HK-2 (cell line): Measurements from ENCODE around the gene NDST1.
"Not testable (repeated sequence)": the region's sequence is repeated elsewhere in the genome, so short reads cannot be mapped to it uniquely, and the experiment has no call there.

Experiments used
- DNase-seq: peaks from one replicate; pipeline ENCODE4 v3.0.0-alpha.2; 2018; ENCODE audit not compliant: unreplicated experiment

NDST1 gene

DNA sequence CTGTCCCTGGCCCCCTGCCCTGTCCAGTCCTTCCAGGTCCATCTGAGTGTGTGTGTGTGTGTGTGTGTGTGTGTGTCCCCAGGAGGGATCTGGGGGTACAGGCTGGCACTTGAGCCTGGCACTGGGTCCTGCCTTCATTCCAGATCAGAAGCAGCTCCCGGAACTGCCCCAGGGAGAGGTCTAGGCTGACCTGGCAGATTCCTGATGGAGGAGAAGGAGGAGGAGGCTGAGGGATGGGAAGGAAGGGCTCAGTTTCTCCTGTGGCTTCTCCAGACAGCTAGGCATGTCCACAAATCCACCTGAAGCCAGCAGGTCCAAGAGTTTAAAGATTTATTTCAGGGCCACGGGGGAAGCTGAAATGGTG lies 328 bp downstream of the NDST1 start:
- DNase-seq, result no peak

DNA sequence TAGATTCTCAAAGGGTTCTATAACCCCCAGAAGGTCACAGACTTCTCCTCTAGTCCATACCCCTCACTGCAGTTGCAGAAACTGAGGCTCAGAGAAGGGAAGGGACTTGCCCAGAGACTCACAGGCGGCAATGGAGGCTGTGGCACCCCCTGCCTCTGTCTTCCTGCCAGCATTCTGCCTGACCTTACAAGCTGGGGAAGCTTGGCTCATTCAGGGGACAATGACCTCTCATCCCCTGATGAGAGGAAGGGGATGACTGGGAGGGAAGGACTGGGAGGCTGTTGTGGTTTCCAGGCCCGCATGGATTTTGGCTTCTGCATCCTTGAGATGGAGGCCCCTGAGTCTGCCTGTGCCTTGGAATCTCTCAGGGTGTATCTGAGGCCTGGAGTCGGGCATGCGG lies 897 bp downstream of the NDST1 start:
- DNase-seq, result no peak

DNA sequence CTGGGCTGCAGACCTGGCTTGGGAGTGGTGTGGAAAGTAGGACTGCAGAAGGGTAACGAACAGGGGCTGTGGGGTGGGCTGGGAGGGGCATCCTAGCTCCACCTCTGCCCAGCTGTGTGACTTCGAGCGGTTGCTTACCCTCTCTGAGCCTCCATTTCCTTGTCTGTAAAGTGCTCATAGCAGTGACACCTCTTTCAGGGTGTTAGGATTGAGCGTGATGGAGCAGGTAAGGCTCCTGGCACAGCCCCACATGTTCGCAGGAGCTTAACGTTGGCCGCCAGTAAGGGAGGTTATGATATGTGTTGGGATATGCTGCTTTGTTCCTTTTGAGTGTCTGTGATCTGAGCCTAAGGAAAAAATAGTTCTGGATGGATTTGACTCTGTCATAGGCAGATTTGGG lies 2.1 kb downstream of the NDST1 start:
- DNase-seq, result no peak

DNA sequence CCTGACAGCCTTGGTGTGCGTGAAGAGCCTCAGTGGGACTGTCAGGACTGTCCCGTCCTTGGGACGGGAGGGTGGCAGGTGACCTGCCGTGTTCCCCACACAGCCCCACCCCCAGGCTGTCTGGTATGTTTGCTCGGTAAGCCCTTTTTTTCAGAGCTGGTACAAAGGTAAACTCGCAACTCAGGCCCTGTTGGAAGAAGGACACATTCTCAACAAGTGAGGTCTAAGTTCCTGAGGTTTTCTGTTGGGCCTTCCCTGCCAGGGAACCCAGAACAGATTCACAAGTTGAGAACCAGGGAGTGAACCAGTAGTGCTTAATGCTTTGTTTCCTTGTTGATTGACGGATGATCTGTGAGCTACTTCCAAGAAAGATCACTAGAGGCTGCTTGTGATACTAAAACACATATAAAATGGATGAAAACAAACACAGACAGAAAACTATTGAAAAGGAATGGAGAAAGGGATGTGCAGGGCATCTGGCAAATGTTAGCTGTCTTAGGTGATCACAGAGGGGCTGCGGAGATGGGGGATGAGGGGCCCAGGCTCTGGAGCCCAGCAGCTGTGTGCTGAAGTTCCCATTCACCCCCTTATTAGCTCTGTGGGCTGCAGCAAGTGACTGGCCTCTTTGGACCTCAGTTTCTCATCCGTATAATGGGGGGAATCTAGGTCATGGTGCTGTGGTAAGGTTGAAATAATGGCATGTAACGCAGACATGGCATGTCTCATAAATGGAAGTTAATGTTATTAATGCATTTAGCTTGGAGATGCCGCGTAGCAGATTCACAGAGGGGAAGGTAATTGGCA lies 2.7 kb downstream of the NDST1 start:
- no peak for DNase-seq

DNA sequence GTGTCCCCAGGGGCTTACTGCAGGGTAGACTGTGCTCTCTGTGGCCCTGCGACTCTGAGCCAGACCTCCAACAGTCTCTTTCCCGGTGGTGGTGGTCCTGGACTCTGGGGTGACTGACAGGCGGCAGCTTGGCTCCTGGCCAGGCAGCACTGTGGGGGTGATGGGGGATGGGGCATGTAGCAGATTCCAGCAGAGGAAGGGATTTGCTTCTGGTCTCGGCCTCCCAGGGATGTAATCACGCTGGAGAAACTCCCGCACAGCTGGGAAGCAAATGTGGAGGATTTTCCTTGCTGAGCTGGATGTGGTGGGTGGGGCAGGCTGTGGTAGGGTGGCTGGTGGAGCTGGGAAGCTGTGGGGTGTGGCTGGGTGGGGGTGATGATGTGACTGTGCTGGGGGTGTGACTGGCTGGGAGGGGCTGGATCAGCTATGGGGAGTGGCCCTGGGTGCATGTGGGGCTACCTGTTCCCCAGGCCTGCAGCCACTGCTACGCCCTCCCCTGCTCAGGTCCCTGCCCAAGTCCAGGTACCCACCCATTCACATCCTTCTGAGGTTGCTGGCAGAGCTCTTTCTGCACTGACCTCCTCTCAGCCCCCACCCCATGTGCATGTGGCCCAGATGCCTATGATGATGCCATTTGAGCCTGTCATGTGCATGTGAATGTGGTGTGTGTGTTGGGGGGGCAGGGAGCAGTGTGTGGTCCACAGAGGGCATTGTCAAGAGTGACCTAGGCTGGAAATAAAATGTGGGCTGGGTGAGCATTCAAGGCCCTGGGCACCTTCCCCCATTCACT lies 3.8 kb downstream of the NDST1 start:
- peak; percentile 37 for DNase-seq

DNA sequence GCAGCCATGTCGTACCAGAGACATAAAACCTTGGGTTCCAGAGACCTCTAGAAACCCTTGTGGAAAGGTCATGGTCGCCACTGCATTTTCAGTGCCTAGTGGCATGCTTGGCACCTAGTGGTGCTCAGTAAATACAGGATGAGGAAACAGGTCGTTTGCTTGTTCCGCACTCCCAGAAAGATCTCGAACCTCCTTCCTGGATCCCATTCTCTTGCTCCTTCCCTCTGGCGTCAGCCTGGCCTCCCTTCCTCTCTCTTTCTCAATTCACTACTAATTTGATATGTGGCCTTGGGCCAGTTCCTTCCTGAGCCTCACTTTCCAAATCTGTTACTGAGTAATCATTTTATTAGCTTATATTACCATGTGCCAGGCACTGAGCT lies 4.4 kb downstream of the NDST1 start:
- DNase-seq, result no peak

DNA sequence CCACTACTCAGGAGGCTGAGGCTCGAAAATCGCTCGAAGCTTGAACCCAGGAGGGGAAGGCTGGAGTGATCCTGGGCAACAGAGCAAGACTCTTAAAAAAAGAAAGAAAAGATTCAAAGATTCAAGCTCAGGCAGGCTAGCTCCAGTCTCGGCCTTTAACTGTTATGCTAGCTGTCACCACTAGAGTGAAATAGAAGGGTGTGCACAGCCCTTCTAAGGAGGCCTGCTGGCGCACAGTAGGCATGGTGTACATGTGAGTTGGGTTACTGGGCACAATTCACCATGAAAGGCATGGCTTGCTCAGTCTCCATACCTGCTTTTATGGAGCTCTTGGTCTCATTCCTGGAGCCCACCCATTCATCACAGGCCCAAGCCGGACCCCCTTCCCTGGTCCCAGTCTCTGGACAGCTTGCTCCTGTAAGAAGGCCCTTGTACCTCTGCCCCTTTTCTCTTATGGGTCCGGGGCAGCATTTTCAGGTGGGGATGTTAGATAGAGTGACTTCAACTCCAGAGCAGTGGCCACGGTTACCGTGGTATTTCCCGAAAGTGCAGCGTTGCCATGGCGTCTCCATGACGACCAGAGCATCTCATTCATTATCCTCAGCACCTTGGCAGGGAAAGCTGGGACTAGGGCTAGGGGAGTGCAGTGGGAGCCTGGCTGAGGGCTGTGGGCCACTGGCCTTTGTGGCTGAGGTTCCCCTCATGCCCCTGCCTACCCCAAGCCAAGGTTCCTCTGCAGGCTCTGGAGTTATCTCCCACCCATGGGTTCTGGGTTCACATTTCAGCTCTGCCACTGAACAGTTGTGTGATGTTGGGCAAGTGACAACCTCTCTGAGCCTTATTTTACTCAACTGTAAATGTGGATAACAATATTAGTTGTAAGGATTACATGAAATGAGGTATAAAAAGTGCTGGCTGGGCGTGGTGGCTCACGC lies 5.7 kb downstream of the NDST1 start:
- no peak for DNase-seq

DNA sequence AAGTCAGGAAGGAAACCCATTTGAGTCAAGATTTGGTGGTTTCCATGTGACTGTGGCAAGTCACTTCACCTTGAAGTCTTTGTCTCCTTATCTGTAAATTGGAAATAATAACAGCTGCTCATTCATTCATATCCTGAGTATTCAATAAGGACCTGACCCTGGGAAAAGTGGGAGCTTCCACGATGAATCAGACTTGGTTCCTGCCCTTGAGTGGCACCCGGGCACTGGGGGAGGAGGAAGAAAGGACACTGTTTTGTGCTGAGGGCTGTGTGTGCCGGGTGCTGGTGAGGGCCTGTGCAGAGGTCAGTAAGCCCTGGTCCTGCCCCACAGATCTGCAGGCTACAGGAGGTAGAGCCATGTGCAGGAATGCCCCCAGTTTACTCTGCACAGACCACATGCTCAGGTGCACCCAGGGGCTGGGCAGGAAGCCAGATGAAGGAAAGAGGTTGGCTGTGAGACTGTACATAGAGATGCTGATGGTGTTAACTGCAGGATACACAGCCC lies 6.8 kb downstream of the NDST1 start:
- DNase-seq, result peak; percentile 69

DNA sequence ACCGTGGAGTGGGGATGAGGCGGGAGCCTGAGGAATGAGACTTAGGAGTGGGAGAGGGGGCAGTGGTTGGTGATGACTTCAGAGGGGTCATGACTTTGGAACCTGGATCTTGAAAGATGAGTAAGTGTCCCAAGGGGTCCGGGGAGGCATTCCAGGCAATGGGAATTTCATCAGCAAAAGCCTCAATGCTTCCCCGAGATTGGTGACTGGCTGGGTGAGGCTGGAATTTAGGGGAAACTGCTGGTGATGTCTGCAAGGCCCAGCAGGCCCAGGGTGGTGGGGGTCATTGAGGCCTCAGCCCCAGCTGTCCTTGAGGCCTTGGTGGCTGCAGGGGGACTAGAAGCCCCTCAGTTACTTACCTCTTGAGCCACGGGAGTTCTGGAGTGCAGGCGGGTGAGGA lies 7.5 kb downstream of the NDST1 start:
- peak; percentile 50 for DNase-seq

DNA sequence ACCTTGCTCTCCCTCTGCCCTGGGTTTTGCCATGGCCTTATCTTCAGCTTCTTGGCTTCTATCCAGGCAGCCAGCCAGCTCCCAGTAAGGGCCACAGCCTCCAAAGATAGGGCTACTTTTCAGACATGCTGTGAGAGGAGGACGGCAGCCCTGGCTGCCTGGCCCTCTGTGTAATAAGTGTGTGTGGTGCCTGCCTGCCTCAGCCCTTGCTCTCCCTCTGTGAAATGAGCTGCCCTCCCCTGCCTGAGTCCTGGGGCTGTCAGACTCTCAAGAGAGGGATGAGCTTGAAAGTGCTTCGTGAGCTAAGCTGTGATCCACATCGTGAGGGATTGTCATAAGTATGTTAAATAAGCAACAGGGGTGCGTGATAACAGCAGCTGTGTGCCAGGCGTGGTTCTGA lies 8.1 kb downstream of the NDST1 start:
- no peak for DNase-seq

DNA sequence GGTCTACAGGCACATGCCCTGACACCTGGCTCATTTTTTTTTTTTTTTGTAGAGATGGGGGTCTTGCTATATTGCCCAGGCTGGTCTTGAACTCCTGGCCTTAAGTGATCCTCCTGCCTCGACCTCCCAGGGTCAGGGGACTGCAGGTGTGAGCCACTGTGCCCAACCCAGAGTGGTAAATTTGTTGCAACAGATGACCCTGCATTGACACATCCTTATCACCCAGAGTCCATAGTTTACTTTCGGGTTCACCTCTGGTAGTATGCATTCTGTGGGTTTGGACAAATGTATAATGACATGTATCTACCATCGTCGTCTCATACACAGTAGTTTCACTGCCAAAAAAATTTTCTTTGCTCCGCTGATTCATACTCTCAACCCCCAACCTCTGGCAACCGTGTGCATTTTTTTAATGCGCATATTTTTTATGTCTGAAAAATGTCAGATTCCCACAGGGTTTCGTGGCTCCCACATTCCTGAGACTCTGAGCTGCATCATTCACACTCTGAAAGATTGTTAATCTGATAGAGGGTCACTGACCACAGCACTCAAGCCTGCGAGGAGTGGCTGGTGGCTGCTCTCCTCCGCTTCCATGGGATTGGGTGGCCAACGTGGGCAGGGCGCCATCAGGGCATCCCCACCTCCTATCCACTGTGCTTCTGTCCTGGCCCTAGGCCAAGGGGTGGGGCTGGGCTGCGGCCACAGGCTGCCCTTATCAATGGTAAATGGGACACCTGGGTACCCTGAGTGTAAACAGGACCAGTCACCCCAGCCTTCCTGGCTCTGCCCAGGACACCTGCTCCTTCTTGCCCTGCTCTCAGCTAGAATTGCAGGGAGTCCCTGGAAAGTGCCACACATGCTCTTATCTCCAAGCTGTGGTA lies 9.6 kb downstream of the NDST1 start:
- peak; percentile 74 for DNase-seq

DNA sequence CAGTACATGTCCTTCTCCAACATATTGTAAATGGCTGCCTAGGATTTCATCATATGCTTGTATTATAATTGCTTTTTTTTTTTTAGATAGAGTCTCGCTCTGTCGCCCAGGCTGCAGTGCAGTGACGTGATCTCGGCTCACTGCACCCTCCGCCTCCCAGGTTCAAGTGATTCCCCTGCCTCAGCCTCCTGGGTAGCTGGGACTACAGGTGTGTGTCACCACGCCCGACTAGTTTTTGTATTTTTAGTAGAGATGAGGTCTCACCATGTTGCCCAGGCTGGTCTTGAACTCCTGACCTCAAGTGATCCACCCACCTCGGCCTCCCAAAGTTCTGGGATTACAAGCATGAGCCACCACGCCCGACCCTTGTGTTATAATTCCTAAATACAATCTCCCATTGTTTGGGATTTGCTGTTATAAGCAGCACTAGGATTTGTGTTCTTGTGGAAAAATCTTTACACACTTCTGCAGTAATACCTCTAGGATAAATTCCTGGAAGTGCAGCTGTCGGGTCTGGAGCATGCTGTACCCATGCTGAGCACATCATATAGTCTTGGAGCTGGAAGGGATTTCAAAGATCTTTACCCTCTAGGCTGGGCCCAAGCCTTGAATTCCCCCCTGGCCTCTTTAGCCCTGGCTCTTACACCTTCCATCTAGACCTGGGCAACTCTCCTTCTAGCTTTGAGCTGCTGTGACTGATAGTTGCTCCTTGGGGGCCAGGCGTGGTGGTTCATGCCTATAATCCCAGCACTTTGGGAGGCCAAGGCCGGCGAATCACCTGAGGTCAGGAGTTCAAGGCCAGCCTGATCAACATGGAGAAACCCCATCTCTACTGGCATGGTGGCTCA lies 11.0 kb downstream of the NDST1 start:
- not testable (repeated sequence) for DNase-seq

DNA sequence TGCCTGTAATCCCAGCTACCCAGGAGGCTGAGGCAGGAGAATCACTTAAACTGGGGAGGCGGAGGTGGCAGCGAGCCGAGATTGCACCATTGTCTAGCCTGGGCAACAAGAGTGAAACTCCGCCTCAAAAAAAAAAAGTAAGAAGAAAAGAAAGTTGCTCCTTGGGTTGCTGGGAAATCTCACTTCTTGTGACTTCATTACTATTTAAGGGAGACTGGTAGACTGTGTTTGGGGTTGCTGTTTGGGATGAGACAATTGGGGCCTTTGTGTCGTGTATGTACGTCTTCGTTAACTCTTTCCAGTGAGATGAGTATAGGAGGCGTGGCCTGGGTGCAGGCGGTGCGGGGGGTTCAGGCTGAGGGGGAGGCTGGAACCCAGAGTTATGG lies 11.6 kb downstream of the NDST1 start:
- no peak for DNase-seq

DNA sequence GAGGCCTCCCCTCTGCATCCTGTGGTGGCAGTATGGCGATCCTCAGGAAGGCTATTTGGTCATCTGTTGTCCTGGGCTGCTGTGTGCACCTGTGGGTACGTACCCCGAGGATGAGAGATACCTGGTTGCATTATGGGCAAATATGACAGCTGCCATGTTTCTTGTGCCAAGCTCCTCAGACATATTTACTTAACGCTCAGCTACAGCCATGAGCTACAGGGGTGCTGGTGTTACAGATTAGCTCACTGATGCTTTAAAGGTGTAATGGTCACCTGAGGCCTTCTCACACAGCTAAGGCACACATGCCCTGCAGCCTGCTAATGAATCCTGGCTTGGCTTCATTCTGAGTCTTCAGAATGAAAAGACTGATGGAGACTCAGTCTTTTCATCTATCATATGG lies 12.0 kb downstream of the NDST1 start:
- no peak for DNase-seq

DNA sequence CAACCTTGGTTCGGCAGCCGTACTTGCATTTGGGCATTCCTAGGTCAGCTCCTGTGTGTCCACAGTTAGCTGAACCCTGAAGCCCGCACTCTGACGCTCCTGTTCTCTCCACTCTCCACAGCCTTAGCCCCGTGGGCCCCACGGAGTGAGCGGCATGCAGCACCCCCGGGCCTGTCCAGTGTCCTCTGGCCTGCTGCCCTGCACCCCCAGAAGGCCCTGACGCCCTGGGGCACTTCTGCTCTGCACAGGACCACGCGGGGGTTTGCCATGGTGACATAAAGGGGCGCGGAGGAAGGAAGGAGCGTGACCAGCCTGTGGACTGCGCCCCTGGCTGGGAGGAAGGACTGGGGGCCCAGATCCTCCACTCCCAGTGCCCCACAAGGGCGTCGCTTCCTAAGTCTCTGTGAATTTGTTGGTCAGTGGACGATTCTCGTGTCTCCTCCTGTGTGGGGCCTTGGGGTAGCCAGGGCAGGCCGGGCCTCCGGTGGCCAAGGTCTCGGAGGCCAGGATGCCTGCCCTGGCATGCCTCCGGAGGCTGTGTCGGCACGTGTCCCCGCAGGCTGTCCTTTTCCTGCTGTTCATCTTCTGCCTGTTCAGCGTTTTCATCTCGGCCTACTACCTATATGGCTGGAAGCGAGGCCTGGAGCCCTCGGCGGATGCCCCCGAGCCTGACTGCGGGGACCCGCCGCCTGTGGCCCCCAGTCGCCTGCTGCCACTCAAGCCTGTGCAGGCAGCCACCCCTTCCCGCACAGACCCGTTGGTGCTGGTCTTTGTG lies 13.0 kb downstream of the NDST1 start:
- no peak for DNase-seq

DNA sequence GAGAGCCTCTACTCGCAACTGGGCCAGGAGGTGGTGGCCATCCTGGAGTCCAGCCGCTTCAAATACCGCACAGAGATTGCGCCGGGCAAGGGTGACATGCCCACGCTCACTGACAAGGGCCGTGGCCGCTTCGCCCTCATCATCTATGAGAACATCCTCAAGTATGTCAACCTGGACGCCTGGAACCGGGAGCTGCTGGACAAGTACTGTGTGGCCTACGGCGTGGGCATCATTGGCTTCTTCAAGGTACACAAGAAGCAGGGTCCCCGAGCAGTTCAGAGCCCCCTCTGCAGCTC lies 13.5 kb downstream of the NDST1 start:
- DNase-seq, result no peak

DNA sequence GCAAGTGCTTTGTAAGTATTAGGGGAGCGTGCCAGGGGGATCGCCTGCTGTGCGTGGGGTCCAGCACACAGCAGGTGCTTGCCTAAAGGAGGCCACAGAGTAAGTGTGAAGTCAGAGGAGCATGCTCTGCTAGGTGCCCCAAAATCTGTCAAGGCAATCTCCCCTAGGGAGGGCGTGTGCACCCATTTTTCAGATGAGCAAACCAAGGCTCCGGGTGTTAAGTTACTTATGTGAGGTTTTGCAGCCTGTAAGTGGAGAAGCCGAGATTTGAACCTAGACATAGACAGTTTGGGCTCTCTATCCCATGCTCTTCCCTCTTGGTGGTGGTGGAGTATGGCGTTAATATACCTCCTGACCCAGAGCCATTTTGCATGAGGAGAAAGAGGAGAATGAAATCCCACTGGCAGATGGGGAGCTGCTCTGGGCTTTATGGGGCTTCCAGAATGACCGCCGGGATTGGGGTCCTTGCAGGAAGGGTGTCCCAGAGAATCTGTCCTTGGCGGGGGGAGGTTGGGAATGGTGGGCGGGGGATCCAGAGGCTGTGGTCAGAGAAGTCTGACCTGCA lies 14.1 kb downstream of the NDST1 start:
- no peak for DNase-seq

DNA sequence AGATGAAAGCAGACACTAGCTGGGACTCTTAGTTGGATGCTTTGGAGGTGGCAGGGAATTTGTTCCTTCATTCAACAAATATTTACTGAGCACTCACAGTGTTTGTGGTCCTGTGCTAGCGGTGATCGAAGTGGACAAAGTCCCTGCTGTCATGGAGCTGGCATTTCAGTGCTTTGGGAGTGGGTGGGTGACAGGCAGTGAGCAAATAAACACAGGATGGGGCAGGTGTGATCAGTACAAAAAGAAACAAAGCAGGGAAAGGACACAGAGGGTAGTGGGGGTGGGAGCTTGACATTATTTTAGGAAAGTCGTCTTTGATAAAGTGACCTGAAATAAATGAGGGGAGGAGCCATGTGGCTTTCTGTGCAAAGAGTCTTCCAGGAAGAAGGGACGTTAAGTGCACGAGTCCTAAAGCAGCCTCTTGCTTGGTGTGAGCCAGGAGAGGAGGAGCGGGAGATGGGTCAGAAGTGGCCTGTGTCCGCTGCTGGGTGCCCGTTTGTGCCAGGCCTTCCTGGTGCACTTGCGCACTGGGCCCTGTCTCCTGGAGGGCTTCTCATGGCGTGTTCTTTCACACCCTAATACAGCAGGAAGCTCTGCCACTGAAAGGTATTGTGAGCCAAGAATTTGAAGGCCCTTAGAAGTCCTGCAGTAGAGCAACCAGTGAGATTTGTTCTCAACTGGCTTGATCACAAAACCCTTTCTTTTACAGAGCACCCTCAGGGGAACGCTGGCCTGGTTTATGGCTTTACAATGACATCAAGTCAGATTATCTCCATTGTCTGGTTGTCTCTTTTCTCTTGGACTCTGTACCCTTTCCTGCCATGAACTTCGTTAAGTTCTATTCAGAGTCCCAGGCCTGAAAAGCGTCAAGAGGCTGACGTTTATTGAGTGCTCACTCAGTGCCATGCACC lies 14.8 kb downstream of the NDST1 start:
- no peak for DNase-seq
